ENCODE results near the gene STPG4.

The STPG4 gene

DNA sequence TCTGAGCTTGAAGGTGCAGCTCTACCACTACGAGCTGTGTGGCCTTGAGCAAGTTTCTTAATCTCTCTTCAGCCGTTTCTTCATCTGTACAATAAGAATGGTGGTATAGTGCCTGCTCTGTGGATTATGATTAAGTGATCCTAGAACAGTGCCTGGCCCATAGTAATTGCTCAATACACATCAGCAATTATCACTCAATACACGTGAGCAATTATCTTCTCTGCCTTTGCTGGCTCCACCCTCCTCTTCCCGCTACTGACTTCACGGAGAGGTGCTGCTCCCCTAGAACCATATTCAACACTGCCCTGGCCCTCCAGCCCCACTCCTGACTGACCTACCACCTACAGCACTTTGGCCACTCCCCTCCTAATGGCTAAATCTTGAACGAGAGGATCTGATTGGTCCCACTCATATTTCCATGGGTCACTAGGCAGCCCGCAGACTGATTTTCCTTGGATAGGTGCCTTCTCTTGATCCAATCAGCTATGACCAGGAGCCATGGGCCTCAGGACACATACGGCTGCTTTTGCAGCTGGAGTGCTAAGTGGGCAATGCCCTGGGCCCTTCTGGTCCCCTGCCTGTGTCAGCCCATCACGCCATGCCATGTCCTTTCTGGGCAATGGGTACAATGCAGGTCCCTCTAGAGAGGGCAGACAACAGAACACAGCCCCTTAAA lies 77.5 kb downstream of the STPG4 start:
- no peaks in the 10 kb centered on the region for H3K27me3 ChIP-seq (ENCODE audit: insufficient read depth, poor library complexity, severe bottlenecking)
- peak overlapping the region; percentile 87 for H3K27ac ChIP-seq (ENCODE audit: poor library complexity, severe bottlenecking)
- no peak for DNase-seq (ENCODE audit: low spot score)
- peaks cover 15% of the 10 kb centered on the region for H3K4me1 ChIP-seq (ENCODE audit: insufficient read depth, poor library complexity, severe bottlenecking)
- no peak for ATAC-seq (ENCODE audit: low read depth)
- TF ChIP-seq, protein P1, sequence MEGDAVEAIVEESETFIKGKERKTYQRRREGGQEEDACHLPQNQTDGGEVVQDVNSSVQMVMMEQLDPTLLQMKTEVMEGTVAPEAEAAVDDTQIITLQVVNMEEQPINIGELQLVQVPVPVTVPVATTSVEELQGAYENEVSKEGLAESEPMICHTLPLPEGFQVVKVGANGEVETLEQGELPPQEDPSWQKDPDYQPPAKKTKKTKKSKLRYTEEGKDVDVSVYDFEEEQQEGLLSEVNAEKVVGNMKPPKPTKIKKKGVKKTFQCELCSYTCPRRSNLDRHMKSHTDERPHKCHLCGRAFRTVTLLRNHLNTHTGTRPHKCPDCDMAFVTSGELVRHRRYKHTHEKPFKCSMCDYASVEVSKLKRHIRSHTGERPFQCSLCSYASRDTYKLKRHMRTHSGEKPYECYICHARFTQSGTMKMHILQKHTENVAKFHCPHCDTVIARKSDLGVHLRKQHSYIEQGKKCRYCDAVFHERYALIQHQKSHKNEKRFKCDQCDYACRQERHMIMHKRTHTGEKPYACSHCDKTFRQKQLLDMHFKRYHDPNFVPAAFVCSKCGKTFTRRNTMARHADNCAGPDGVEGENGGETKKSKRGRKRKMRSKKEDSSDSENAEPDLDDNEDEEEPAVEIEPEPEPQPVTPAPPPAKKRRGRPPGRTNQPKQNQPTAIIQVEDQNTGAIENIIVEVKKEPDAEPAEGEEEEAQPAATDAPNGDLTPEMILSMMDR (IDR thresholded peaks at IDR 0.05; ENCODE audit: poor library complexity, severe bottlenecking) = no peak
- no peaks in the 10 kb centered on the region for H3K36me3 ChIP-seq (ENCODE audit: low read depth)
- no peak overlapping the region for H3K4me3 ChIP-seq (ENCODE audit: severe bottlenecking)
- H3K9me3 ChIP-seq (ENCODE audit: severe bottlenecking) = no peaks in the 10 kb centered on the region

DNA sequence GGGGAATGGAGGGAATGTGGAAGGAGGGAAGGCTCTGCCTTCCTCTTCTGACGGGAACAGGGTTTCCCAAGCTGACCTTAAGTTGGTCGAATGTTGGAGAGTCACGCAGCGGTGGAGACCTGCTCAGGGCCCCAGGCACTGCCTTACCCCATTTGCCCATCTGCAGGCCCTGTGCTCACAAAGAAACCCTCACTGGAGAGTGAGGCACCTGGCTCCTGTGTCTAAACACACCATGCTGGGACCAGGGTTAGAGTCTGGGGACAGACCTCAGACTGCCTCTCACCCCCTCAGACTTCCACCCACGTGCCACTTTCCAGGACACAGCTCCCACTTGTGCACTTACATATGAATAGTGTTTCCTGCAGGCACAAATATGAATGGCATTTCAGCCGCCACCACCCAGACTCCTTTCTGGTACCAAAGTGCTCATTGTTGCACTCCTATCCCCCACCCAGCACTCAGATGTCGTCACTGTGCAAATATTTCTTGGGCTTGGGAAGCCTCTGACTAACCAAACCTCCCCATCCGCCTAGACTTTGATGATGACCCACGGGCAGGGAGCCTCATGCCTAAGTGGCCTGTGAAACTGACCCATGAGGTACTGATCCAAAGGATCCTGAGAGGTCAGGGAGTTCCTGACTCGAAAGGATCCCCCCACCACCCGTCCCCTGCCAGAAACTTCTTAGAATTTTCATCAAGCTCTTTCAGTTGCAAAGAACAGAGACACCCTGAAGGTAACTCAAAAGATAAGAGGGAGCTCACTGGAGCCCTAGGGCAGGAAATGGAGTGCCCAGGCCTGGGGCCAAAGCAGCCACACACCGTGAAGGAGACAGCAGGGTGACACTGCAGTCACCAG lies 78.3 kb downstream of the STPG4 start:
- H3K27ac ChIP-seq (ENCODE audit: poor library complexity, severe bottlenecking) = peak overlapping the region; percentile 87
- no peak overlapping the region for H3K4me3 ChIP-seq (ENCODE audit: severe bottlenecking)

DNA sequence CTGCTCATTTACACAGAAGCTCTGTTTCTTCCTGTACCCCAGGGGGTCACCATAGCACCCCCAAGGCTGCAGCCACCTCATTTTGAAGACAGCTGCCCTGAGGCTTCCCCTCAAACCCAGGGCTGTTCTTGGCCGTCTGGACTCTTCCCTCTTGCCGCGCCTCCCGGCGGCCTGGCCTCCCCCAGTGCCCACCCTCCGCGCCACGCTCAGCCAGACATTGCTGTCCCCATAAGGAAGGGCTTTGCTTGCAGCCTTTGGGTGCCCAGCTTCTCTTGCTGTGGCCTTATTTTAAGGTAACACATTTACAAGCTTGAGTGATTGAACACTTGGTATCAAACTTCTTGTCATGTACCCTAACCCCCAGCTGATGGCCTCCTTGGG lies 79.0 kb downstream of the STPG4 start:
- no peak for ATAC-seq (ENCODE audit: low read depth)
- H3K27ac ChIP-seq (ENCODE audit: poor library complexity, severe bottlenecking) = peak overlapping the region; percentile 87

More for the DNA sequence above, 78.3 kb downstream of the STPG4 start:
- Histone ChIP-seq H3K27me3 (ENCODE audit: insufficient read depth, poor library complexity, severe bottlenecking) (no peaks in the 10 kb centered on the region), H3K4me1 (ENCODE audit: insufficient read depth, poor library complexity, severe bottlenecking) (peaks cover 15% of the 10 kb centered on the region), H3K9me3 (ENCODE audit: severe bottlenecking) (no peaks in the 10 kb centered on the region), H3K36me3 (ENCODE audit: low read depth) (no peaks in the 10 kb centered on the region)
- peak; percentile 83 for DNase-seq (ENCODE audit: low spot score)
- TF ChIP-seq, protein P1 (IDR thresholded peaks at IDR 0.05; ENCODE audit: poor library complexity, severe bottlenecking) = no peak
- peak; percentile 94 for ATAC-seq (ENCODE audit: low read depth)

DNA sequence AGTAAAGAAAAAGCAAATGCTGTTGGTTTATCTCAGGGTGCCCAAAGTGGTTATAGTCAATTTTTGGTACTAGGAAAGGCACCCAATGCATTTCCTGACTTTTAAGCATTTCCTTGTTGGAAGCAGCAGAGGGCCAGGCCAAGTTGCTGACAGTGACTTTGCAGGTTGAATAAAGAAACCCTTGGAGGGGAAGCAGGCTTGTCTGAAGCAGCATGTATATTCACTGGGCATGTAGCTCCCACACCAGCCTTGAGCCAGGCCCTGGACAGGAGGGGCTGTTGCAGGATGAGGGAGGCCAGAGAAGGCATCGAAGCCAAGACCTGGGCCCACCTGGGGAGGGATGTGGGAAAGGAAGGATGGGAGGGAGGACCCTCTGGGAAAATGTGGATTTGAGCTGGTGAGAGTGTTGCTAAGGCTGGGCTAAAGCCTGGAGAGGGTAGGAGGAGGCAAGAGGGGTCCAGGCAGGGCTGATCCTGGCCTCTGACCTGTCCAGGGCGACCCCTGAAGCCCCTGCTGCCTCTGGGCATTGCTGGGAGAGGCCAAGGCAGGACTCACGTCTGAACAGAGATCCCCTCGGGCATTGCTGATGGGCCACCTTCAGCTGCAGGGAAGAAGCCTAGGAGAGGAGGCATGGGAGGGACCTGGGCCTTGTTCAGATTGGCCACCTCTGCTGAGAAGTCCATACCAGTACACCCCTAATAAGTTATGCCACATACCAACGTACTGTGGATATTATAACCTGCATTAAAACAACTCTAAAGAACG lies 79.6 kb downstream of the STPG4 start:
- Histone ChIP-seq H3K4me3 (ENCODE audit: severe bottlenecking) (no peak overlapping the region), H3K9me3 (ENCODE audit: severe bottlenecking) (no peaks in the 10 kb centered on the region), H3K27ac (ENCODE audit: poor library complexity, severe bottlenecking) (peak overlapping the region; percentile 87), H3K27me3 (ENCODE audit: insufficient read depth, poor library complexity, severe bottlenecking) (no peaks in the 10 kb centered on the region), H3K4me1 (ENCODE audit: insufficient read depth, poor library complexity, severe bottlenecking) (peaks cover 23% of the 10 kb centered on the region), H3K36me3 (ENCODE audit: low read depth) (no peaks in the 10 kb centered on the region)
- TF ChIP-seq, protein P1 (IDR thresholded peaks at IDR 0.05; ENCODE audit: poor library complexity, severe bottlenecking) = no peak
- ATAC-seq (ENCODE audit: low read depth) (no peak), DNase-seq (ENCODE audit: low spot score) (no peak)

More for the DNA sequence above, 79.0 kb downstream of the STPG4 start:
- no peak for DNase-seq (ENCODE audit: low spot score)
- H3K27me3 ChIP-seq (ENCODE audit: insufficient read depth, poor library complexity, severe bottlenecking) = no peaks in the 10 kb centered on the region
- H3K4me3 ChIP-seq (ENCODE audit: severe bottlenecking) = no peak overlapping the region
- TF ChIP-seq, protein P1 (IDR thresholded peaks at IDR 0.05; ENCODE audit: poor library complexity, severe bottlenecking) = no peak
- no peaks in the 10 kb centered on the region for H3K9me3 ChIP-seq (ENCODE audit: severe bottlenecking)
- H3K36me3 ChIP-seq (ENCODE audit: low read depth) = no peaks in the 10 kb centered on the region
- H3K4me1 ChIP-seq (ENCODE audit: insufficient read depth, poor library complexity, severe bottlenecking) = peaks cover 18% of the 10 kb centered on the region

All from RWPE2 (cell line).